Hematopoietic multipotent progenitor cell treated with erythropoietin and hydrocortisone succinate and interleukin-3 and kit ligand, for 8 days (in vitro differentiated cells): ENCODE data around the gene DEFB108B.
"Not testable (repeated sequence)": the region's sequence is repeated elsewhere in the genome, so short reads cannot be mapped to it uniquely, and the experiment has no call there.

Experiments used
- DNase-seq: peaks from one replicate; pipeline ENCODE4 v3.0.0-alpha.2; 2015

Gene DEFB108B

GRCh38 chr11:71832811-71833210 lies at the start of gene DEFB108B:
DEFB108B (plus strand) TSS chr11:71833200; CDS start chr11:71833200, 0 bp downstream.
- DNase-seq: not testable (repeated sequence)

- peak; percentile 25 for DNase-seq
These were observed 46.7 kb upstream of the DEFB108B start for GRCh38 chr11:71786114-71786847.

GRCh38 chr11:71786848-71787097 lies 46.2 kb upstream of the DEFB108B start:
- peak; percentile 99 for DNase-seq

GRCh38 chr11:71787098-71787823 lies 45.7 kb upstream of the DEFB108B start:
- no peak for DNase-seq

- DNase-seq: peak; percentile 26
These were observed 45.1 kb upstream of the DEFB108B start for GRCh38 chr11:71787824-71788454.

- DNase-seq: not testable (repeated sequence)
These were observed 43.4 kb upstream of the DEFB108B start for GRCh38 chr11:71789444-71790196.

- not testable (repeated sequence) for DNase-seq
These were observed 41.9 kb upstream of the DEFB108B start for GRCh38 chr11:71791111-71791510.

GRCh38 chr11:71792621-71793235 lies 40.3 kb upstream of the DEFB108B start:
- DNase-seq: peak; percentile 48

GRCh38 chr11:71794386-71795040 lies 38.5 kb upstream of the DEFB108B start:
- DNase-seq: not testable (repeated sequence)

GRCh38 chr11:71795236-71795635 lies 37.8 kb upstream of the DEFB108B start:
- not testable (repeated sequence) for DNase-seq

GRCh38 chr11:71796016-71796415 lies 37.0 kb upstream of the DEFB108B start:
- DNase-seq: not testable (repeated sequence)

GRCh38 chr11:71796781-71797180 lies 36.2 kb upstream of the DEFB108B start:
- DNase-seq: not testable (repeated sequence)

- DNase-seq: not testable (repeated sequence)
These were observed 33.4 kb upstream of the DEFB108B start for GRCh38 chr11:71799556-71800128.

GRCh38 chr11:71800335-71800953 lies 32.6 kb upstream of the DEFB108B start:
- peak; percentile 78 for DNase-seq

- not testable (repeated sequence) for DNase-seq
These were observed 32.0 kb upstream of the DEFB108B start for GRCh38 chr11:71801026-71801425.

- not testable (repeated sequence) for DNase-seq
These were observed 30.1 kb upstream of the DEFB108B start for GRCh38 chr11:71802874-71803273.

GRCh38 chr11:71804158-71804947 lies 28.6 kb upstream of the DEFB108B start:
- not testable (repeated sequence) for DNase-seq

GRCh38 chr11:71812529-71812928 lies 20.5 kb upstream of the DEFB108B start:
- DNase-seq: not testable (repeated sequence)

GRCh38 chr11:71813481-71814355 lies 19.3 kb upstream of the DEFB108B start:
- DNase-seq: peak; percentile 73
